DOHH2 (cell line): ENCODE results near the gene GPRASP1.
"Not testable (repeated sequence)": the region's sequence is repeated elsewhere in the genome, so short reads cannot be mapped to it uniquely, and the experiment has no call there.

Experiments used
- CTCF ChIP-seq: fragments of 200-600 bp; sonication (generic); IDR thresholded peaks from one replicate; pipeline ENCODE4 v1.5.1; 2014; ENCODE audit warnings: antibody characterized with exemption, mild to moderate bottlenecking, low read depth, low read length; ENCODE audit not compliant: poor library complexity, severe bottlenecking
- EZH2phosphoT487 ChIP-seq: fragments of 200-600 bp; sonication (generic); IDR thresholded peaks from 2 replicates; pipeline ENCODE4 v1.6.1; 2017; ENCODE audit warnings: borderline replicate concordance, mild to moderate bottlenecking, antibody characterized with exemption, low read length, moderate library complexity, mixed read lengths

DNA sequence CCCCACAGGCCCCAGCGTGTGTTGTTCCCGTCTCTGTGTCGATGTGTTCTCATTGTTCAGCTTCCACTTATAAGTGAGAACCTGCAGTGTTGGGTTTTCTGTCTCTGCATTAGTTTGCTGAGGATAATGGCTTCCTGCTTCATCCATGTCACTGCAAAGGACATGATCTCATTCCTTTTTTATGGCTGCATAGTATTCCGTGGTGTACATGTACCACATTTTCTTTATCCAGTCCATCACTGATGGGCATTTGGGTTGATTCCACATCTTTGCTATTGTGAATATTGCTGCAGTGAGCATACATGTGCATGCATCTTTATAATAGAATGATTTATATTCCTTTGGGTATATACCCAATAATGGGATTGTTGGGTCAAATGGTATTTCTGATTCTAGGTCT, 12.5 kb downstream of the GPRASP1 start:
- TF ChIP-seq CTCF, EZH2phosphoT487: not testable (repeated sequence)
